Duodenal mucosa (tissue), 2 donors: ENCODE measurements around the gene KLRC4.
"Not testable (repeated sequence)": the region's sequence is repeated elsewhere in the genome, so short reads cannot be mapped to it uniquely, and the experiment has no call there.

Experiments
- H3K27ac ChIP-seq: one replicate; pipeline ENCODE4 v1.7.0; 2013; ENCODE audit warnings: low read depth, low read length
- H3K27me3 ChIP-seq, 2 donors: one replicate each; pipeline ENCODE4 v1.7.0; 2013; ENCODE audit warnings: low read length in 2 of 2, control low read depth in 1 of 2; ENCODE audit not compliant: insufficient read depth in 2 of 2, control insufficient read depth in 1 of 2
- H3K36me3 ChIP-seq, 2 donors: one replicate each; pipeline ENCODE4 v1.7.0; 2013; ENCODE audit warnings: low read length in 2 of 2, control low read depth in 1 of 2; ENCODE audit not compliant: insufficient read depth in 2 of 2, control insufficient read depth in 1 of 2
- H3K4me1 ChIP-seq, 2 donors: one replicate each; pipeline ENCODE4 v1.7.0; 2013; ENCODE audit warnings: low read length in 2 of 2, control low read depth in 1 of 2; ENCODE audit not compliant: insufficient read depth in 2 of 2, control insufficient read depth in 1 of 2
- H3K4me3 ChIP-seq, 2 donors: one replicate each; pipeline ENCODE4 v1.7.0; 2013; ENCODE audit warnings: low read length in 2 of 2, low read depth in 1 of 2
- H3K9ac ChIP-seq, 2 donors: one replicate each; pipeline ENCODE4 v1.7.0; 2013; ENCODE audit warnings: low read length in 2 of 2, low read depth in 1 of 2
- H3K9me3 ChIP-seq, 2 donors: one replicate each; pipeline ENCODE4 v1.7.0; 2013; ENCODE audit warnings: low read length in 2 of 2, control low read depth in 1 of 2; ENCODE audit not compliant: control insufficient read depth in 1 of 2

KLRC4 gene

GRCh38 chr12:10369557-10370415 lies 39.8 kb downstream of the KLRC4 start:
- no peaks in the 10 kb centered on the region for H3K9me3 ChIP-seq
- no peaks in the 10 kb centered on the region for H3K36me3 ChIP-seq
- no peaks in the 10 kb centered on the region for H3K27me3 ChIP-seq
- H3K9ac ChIP-seq: no peak overlapping the region
- peaks cover 10 to 16% of the 10 kb centered on the region in 2 donors for H3K4me1 ChIP-seq
- H3K4me3 ChIP-seq: no peak overlapping the region
- no peak overlapping the region for H3K27ac ChIP-seq

- Histone ChIP-seq H3K36me3 (no peaks in the 10 kb centered on the region), H3K4me3 (no peak overlapping the region), H3K9ac (no peak overlapping the region), H3K27ac (no peak overlapping the region), H3K4me1 (peaks cover 16 to 26% of the 10 kb centered on the region in 2 donors), H3K9me3 (no peaks in the 10 kb centered on the region), H3K27me3 (no peaks in the 10 kb centered on the region)
Measured at GRCh38 chr12:10368206-10369171, 41.1 kb downstream of the KLRC4 start.

- H3K4me3 ChIP-seq, H3K27me3 ChIP-seq, H3K36me3 ChIP-seq, H3K9me3 ChIP-seq, H3K9ac ChIP-seq, H3K27ac ChIP-seq: not testable (repeated sequence)
- H3K4me1 ChIP-seq: peaks cover 20 to 33% of the 10 kb centered on the region in 2 donors
Measured at GRCh38 chr12:10367714-10368113, 41.8 kb downstream of the KLRC4 start.

DNA sequence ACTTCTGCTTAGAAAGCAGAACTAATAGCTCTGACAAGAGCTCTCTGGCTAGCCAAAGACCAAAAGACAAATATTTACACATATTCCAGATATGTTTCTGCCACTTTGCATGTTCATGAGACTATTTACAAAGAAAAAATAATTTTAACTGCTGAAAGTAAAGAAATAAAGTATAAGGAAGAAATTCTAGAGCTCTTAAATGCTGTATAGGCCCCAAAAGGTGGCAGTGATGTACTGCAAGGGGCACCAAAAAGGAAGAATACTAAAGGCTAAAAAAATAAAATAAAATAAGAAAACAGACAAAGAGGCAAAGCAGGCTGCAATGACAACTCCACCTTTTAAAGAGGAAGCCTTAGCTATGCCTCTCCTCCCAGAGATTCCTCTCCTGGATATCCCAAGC lies 42.7 kb downstream of the KLRC4 start:
- Histone ChIP-seq H3K9me3 (no peaks in the 10 kb centered on the region), H3K27me3 (no peaks in the 10 kb centered on the region), H3K36me3 (no peaks in the 10 kb centered on the region), H3K4me1 (peaks cover 20 to 35% of the 10 kb centered on the region in 2 donors), H3K9ac (no peak overlapping the region), H3K27ac (no peak overlapping the region), H3K4me3 (no peak overlapping the region)

DNA sequence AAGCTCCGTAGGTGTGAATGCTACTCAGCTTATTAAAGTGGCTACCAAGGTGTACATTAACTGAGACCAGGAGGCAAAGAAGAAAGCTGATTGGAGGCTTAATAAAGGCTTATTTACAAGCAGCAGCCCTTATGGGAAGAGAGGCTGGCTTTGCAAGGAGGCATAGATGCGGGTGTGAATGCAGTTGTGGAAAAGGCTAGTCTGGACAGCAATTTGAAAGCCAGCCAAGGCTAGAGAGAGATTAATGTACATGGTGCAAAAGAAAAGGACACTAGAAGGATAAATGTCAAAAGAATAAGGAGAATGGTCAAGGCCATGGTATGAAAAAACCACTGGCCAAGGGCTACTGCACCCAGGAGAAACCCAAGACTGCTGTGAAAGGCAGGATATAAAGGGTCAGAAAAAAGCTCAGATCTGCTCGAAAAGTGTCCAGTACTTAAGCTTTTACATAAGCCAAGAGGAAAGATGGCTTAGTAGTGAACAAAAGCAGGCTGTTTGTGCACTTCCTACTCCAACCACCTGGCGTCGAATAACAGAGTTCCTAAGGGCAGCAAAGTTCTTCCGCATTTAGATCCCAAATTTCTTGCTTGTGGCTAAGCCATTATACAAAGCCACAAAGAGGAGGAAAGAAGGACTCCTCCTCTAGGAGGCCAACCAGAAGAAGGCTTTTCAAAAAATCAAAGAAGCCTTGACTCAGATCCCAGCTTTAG lies 43.7 kb downstream of the KLRC4 start:
- H3K4me1 ChIP-seq: peaks cover 20 to 35% of the 10 kb centered on the region in 2 donors
- no peaks in the 10 kb centered on the region for H3K9me3 ChIP-seq
- peak overlapping the region; percentile 83 to 91 for H3K9ac ChIP-seq
- peak overlapping the region; percentile 82 for H3K27ac ChIP-seq
- H3K4me3 ChIP-seq: peak overlapping the region; percentile 72 to 85
- no peaks in the 10 kb centered on the region for H3K36me3 ChIP-seq
- no peaks in the 10 kb centered on the region for H3K27me3 ChIP-seq

DNA sequence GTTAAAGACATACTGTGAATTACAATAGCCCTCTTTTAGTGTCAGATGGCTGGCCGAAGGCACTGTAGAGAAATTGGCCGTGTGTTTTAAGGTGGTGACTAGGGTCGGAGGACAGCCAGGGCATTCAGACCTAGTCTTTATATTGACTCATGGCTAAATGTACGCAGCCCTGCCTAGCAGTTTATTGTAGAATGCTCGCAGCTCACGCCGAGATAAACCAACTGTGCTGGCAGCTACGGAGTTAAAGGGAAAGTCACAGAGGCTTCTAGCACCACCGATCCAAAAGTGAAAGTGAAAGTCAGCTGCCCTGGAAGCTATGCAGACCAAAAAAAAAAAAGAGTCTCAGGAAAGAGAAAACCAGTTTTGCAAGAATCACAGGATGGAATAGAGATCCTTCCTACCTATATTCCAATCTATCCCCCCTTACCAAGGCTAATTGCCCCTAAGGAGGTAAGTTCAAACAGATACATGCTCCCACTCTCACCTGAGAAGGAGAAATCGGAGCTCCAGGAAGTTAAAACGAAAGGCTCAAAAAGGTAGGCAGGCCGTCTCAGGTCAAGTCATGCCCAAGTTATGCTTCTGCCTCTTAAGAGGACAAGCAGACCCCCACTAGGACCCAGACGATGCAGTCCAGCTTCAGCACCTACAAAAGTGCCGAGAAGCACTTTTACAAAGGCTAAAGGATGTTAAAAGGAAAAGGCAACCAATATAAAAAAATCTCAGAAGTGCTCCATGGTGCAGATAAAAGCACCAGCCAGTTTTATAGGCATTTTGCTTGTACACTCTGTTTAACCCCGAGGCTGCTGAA lies 44.5 kb downstream of the KLRC4 start:
- H3K4me3 ChIP-seq: peak overlapping the region; percentile 72 to 85
- H3K9me3 ChIP-seq: no peaks in the 10 kb centered on the region
- H3K4me1 ChIP-seq: peaks cover 20 to 35% of the 10 kb centered on the region in 2 donors
- H3K27me3 ChIP-seq: no peaks in the 10 kb centered on the region
- peak overlapping the region; percentile 82 for H3K27ac ChIP-seq
- peak overlapping the region; percentile 83 to 91 for H3K9ac ChIP-seq
- no peaks in the 10 kb centered on the region for H3K36me3 ChIP-seq

DNA sequence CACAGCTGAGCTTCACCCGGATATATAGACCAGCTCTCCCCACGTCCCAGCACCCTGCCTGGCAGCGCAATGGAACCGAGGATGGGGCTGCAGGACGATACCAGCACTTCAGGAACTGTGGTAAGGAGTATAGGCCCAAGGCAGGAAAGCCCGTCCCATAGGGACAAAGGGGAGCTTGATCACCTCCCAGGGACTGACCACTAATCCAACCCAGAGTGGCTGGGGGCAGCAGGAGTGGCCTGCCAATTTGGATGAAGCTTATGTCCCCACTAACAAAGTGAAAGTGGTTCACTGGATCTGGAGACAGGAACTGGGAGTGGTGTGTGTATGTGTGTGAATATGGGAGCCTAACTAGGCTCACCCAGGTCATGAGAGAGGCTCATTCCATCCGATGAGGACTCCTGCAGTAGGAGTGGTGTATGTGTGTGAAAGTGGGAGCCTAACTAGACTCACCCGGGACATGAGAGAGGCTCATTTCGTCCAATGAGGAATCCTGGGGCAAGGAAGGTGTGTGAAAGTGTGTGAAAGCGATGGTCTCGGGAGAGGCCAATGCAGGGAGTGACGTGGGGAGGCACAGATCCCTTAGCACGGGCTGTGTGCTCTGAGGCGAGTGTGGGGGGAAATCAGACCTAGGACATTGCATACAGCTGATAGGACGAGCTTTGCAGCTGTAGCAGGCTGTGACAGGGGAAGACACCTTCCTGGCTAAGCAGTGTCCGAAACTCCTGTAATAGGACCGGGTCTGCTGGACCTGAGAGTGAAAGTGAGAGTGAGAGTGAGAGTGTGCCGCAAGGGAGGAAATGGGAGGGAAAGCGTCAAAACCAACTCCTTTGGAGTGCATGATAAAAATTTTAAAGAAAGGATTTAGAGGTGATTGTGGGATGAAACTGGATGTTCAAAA lies 45.4 kb downstream of the KLRC4 start:
- peak overlapping the region; percentile 82 for H3K27ac ChIP-seq
- no peaks in the 10 kb centered on the region for H3K36me3 ChIP-seq
- H3K9me3 ChIP-seq: no peaks in the 10 kb centered on the region
- peak overlapping the region; percentile 83 to 91 for H3K9ac ChIP-seq
- H3K4me1 ChIP-seq: peaks cover 20 to 35% of the 10 kb centered on the region in 2 donors
- H3K4me3 ChIP-seq: peak overlapping the region; percentile 72 to 85
- H3K27me3 ChIP-seq: no peaks in the 10 kb centered on the region

- H3K36me3 ChIP-seq: no peaks in the 10 kb centered on the region
- peaks cover 20 to 35% of the 10 kb centered on the region in 2 donors for H3K4me1 ChIP-seq
- peak overlapping the region; percentile 82 for H3K27ac ChIP-seq
- H3K9me3 ChIP-seq: no peaks in the 10 kb centered on the region
- H3K27me3 ChIP-seq: no peaks in the 10 kb centered on the region
- H3K9ac ChIP-seq: peak overlapping the region; percentile 83 to 91
- H3K4me3 ChIP-seq: peak overlapping the region; percentile 72 to 85
Measured at GRCh38 chr12:10363658-10363913, 46.0 kb downstream of the KLRC4 start.
